ENCODE measurements around the gene ADGRB2. TPM values are rescaled to one million over a fixed set of nuclear protein-coding genes. Genes with fewer than 3 reads are reported as not detected.

ADGRB2 gene
- total and polyA plus RNA-seq, 2 of the 4 experiments (the other 2 are of a cell fraction), result 2.2 to 11.9 TPM

- H3K27me3 ChIP-seq (ENCODE audit: control insufficient read depth, insufficient read depth, low read length), result peaks cover 27% of the 10 kb centered on the region
- H3K9me1 ChIP-seq (ENCODE audit: insufficient read depth, low read length), result peaks cover 3% of the 10 kb centered on the region; the same call in 1 of the 2 replicates
- CTCF ChIA-PET, result no interaction called here
- H3K56ac ChIP-seq (ENCODE audit: extremely low read depth, insufficient read depth, low read length), result no peak overlapping the region
- H3K36me3 ChIP-seq (ENCODE audit: control insufficient read depth, insufficient read depth, low read length), result no peaks in the 10 kb centered on the region
- H3K4me3 ChIP-seq (ENCODE audit: insufficient read depth, low read depth, low read length), result no peak overlapping the region
- no peak overlapping the region for H2AK9ac ChIP-seq (replicated peaks; ENCODE audit: low read depth, low read length, poor library complexity)
- no peak overlapping the region for H3K23ac ChIP-seq (ENCODE audit: low read depth, low read length)
- in situ Hi-C loops (cut with MboI; ENCODE audit: low sequenced_read_pairs), result loop anchor here (5.0 kb wide), 1 partner anchor 52 kb away; no protein-coding TSS in a partner anchor
- dilution Hi-C loops (cut with HindIII; ENCODE audit: low sequenced_read_pairs, unreplicated experiment), result no loop called here
- peaks cover 10% of the 10 kb centered on the region for H3K4me1 ChIP-seq (ENCODE audit: control insufficient read depth, insufficient read depth, low read length)
- no peak overlapping the region for H4K91ac ChIP-seq (ENCODE audit: insufficient read depth, low read depth, low read length)
- no peak overlapping the region for H2BK15ac ChIP-seq (ENCODE audit: low read depth, low read length)
- no peak overlapping the region for H2AK5ac ChIP-seq (ENCODE audit: low read depth, low read length)
- POLR2A ChIA-PET (ENCODE audit: unreplicated experiment), result no interaction called here
- no peak overlapping the region for H3K14ac ChIP-seq (replicated peaks; ENCODE audit: low read depth, low read length)
- H4K8ac ChIP-seq (ENCODE audit: low read depth in 2 of 2, low read length in 2 of 2), result no peak overlapping the region
- BruUV-seq (replicated peaks), result no TSS peak
- no peak overlapping the region for H2BK5ac ChIP-seq (ENCODE audit: low read depth, low read length, poor library complexity, severe bottlenecking)
- no peak overlapping the region for H3K18ac ChIP-seq (ENCODE audit: low read depth, low read length)
- no peaks in the 10 kb centered on the region for H3K79me1 ChIP-seq (ENCODE audit: low read depth in 1 of 2, low read length in 2 of 2)
- H3K9me3 ChIP-seq (ENCODE audit: control insufficient read depth, insufficient read depth, low read length), result peaks cover 2% of the 10 kb centered on the region; the same call in 1 of the 2 replicates
- no peak overlapping the region for H3K27ac ChIP-seq (ENCODE audit: insufficient read depth, low read length)
- TF ChIP-seq MXI1 (IDR thresholded peaks at IDR 0.05; ENCODE audit: borderline replicate concordance, low read depth, low read length) (no peak), BHLHE40 (IDR thresholded peaks at IDR 0.05; ENCODE audit: low read depth, low read length) (no peak), CHD1 (IDR thresholded peaks at IDR 0.05; ENCODE audit: low read depth, low read length) (no peak), RCOR1 (IDR thresholded peaks at IDR 0.05; ENCODE audit: insufficient replicate concordance, low read length) (no peak), MAZ (IDR thresholded peaks at IDR 0.05; ENCODE audit: borderline replicate concordance, low read depth, low read length) (no peak), POLR2A (IDR thresholded peaks at IDR 0.05; ENCODE audit: low read depth, low read length) (no peak)
- TF ChIP-seq, protein P1, sequence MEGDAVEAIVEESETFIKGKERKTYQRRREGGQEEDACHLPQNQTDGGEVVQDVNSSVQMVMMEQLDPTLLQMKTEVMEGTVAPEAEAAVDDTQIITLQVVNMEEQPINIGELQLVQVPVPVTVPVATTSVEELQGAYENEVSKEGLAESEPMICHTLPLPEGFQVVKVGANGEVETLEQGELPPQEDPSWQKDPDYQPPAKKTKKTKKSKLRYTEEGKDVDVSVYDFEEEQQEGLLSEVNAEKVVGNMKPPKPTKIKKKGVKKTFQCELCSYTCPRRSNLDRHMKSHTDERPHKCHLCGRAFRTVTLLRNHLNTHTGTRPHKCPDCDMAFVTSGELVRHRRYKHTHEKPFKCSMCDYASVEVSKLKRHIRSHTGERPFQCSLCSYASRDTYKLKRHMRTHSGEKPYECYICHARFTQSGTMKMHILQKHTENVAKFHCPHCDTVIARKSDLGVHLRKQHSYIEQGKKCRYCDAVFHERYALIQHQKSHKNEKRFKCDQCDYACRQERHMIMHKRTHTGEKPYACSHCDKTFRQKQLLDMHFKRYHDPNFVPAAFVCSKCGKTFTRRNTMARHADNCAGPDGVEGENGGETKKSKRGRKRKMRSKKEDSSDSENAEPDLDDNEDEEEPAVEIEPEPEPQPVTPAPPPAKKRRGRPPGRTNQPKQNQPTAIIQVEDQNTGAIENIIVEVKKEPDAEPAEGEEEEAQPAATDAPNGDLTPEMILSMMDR (conservative IDR thresholded peaks at IDR 0.05; ENCODE audit: low read depth, low read length), result no peak
- intact Hi-C loops (cut with micrococcal nuclease), result no loop called here
- no peak overlapping the region for H3K9ac ChIP-seq (ENCODE audit: low read depth, low read length)
- no peak overlapping the region for H2BK120ac ChIP-seq (ENCODE audit: low read depth, low read length)
- DNase-seq (no peak), ATAC-seq (ENCODE audit: low read depth) (no peak)
- no peak overlapping the region for H4K5ac ChIP-seq (ENCODE audit: low read depth, low read length)
- H4K20me1 ChIP-seq (ENCODE audit: insufficient read depth, low read length), result no peaks in the 10 kb centered on the region
- H3K4me2 ChIP-seq (ENCODE audit: low read depth, low read length), result no peak overlapping the region
- no peak overlapping the region for H2BK20ac ChIP-seq (ENCODE audit: low read depth, low read length)
- H2AFZ ChIP-seq (replicated peaks; ENCODE audit: low read length, poor library complexity), result no peak overlapping the region
- H3K4ac ChIP-seq (ENCODE audit: low read depth, low read length), result no peak overlapping the region
- 83% methylated on average over 4 of the region's 11 CpGs; no CpG with 5 or more reads in 1 of the 2 experiments for WGBS, 2 experiments (ENCODE audit: extremely low coverage in 2 of 2, insufficient read length in 1 of 2)
Measured at GRCh38 chr1:31778763-31779488, 14.8 kb upstream of the ADGRB2 start.

All from IMR-90 (cell line).